ENCODE results near the gene FAM181B.
"Not testable (repeated sequence)": the region's sequence is repeated elsewhere in the genome, so short reads cannot be mapped to it uniquely, and the experiment has no call there.

The FAM181B gene

DNA sequence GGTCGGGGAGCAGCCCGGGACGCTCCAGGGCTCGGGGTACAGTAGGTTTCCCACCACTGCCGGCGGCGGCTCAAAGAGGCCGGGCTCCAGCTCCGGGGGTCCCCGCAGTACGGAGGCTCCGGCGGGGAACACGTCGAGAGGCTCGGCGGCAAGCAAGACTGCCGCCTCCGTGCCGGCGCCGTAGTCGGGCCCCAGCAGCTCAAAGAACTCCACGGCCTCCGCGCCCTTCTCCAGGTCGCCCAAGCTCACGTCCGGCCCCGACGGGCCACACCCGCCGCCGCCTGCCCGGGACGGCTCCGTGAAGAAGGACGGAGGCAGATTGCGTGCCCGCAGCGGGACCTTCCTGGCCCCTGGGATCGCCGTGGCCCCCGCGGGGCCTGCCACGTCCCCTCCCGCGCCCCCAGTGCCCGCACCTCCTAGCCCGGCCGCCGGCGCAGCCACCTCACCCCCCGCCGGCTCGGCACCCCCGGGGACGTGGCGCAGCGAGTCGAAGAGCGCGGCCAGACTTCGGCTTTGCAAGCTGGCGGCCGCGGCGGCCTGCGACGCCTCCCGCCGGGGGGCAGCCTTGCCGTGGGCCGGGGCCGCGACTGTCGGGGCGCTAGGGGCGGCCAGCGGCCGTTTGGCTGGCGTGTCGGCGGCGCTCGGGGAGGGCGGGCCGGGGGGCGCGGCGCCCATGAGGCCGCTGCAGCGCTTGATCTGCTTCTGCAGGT, 775 bp downstream of the FAM181B start:
- DNase-seq (ENCODE audit: low read depth in 3 of 3, low spot score in 1 of 3), result no peak

- DNase-seq (ENCODE audit: low read depth in 3 of 3, low spot score in 1 of 3), result no peak
Measured at GRCh38 chr11:82732348-82732733, 1.3 kb downstream of the FAM181B start.

- DNase-seq (ENCODE audit: low read depth in 3 of 3, low spot score in 1 of 3), result no peak
Measured at GRCh38 chr11:82731691-82732277, 1.9 kb downstream of the FAM181B start.

GRCh38 chr11:82730754-82731153, 2.9 kb downstream of the FAM181B start:
- no peak for DNase-seq (ENCODE audit: low read depth in 3 of 3, low spot score in 1 of 3)

- DNase-seq (ENCODE audit: low read depth in 3 of 3, low spot score in 1 of 3), result no peak
Measured at GRCh38 chr11:82730286-82730685, 3.4 kb downstream of the FAM181B start.

GRCh38 chr11:82724026-82724425, 9.6 kb downstream of the FAM181B start:
- DNase-seq (ENCODE audit: low read depth in 3 of 3, low spot score in 1 of 3), result no peak

- DNase-seq (ENCODE audit: low read depth in 3 of 3, low spot score in 1 of 3), result no peak
Measured at GRCh38 chr11:82722231-82722630, 11.4 kb downstream of the FAM181B start.

DNA sequence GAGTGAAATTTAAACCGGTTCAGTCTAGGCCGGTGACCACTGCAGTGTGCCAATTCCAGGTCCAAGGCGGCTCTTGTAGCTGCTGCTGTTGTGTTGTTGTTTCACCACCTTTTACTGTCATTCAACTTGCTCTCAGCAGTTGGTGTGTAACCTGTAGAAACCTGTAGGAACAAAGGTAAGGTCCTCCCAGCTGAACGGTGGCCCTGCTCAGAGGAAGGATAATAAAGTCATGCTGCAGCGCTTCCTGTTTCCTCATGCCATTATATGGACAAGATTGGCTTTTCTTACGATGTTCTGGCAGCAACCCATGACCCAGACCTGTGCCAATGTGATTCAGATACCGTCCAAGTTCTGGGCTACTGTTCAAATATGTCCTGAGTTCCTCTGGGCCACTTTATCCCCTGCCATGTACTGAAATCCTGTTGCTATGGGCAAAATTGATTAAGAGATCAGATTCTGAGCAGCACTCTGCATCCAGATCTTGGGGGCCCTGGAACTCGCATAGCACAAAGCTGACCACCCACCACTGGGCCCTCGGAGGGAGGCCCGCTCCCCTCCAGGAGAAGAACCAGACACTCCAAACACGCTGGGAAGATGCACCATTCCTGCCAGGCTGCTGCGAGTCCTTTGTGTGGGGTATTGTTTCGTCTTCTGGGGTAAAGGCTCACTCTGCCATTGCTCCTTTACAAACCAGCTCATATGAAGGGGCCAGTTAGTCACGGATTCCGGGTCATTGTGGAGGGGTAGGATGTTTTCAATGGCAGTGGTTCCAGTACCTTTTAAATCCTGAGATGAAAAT, 13.2 kb downstream of the FAM181B start:
- no peak for DNase-seq (ENCODE audit: low read depth in 3 of 3, low spot score in 1 of 3)

GRCh38 chr11:82719361-82720105, 14.1 kb downstream of the FAM181B start:
- DNase-seq (ENCODE audit: low read depth in 3 of 3, low spot score in 1 of 3), result no peak

DNA sequence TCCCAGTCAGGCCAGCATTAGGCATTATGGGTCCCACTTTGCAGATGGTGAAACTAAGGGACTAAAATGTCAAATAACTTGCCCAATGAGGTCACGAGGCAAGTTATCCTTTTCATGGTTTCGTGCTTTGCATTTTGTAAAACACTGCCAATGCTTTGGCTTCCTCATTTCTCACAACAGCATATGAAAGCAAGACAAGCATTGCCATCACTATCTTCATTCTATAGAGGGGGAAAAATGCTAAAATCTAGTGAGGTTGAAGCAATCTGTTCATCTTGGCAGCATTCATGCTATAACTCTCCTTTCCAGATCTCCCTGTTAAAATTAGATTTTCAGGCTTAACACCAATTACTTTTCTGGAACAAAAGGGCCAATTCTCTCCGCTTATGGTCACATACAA, 14.8 kb downstream of the FAM181B start:
- no peak for DNase-seq (ENCODE audit: low read depth in 3 of 3, low spot score in 1 of 3)

DNA sequence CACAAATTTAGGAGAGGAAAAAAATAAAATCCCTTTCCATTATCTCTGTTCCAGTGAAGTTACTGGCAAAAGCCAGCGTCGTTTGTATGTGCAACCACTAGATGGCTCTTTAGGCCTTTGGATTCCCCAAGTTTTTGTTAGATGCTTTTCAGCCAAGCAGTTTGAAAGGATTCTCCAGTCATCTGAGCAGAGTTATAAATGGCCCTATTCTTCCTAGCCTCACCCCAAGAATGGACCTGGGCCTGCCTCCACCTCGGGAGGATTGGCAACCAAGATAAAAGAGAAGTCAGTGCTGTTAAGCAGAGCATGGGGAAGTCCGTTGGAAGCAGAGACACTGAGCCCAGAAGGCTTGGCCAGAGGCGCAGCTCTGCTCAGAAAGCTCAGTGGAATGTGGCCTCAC, 15.4 kb downstream of the FAM181B start:
- no peak for DNase-seq (ENCODE audit: low read depth in 3 of 3, low spot score in 1 of 3)

DNA sequence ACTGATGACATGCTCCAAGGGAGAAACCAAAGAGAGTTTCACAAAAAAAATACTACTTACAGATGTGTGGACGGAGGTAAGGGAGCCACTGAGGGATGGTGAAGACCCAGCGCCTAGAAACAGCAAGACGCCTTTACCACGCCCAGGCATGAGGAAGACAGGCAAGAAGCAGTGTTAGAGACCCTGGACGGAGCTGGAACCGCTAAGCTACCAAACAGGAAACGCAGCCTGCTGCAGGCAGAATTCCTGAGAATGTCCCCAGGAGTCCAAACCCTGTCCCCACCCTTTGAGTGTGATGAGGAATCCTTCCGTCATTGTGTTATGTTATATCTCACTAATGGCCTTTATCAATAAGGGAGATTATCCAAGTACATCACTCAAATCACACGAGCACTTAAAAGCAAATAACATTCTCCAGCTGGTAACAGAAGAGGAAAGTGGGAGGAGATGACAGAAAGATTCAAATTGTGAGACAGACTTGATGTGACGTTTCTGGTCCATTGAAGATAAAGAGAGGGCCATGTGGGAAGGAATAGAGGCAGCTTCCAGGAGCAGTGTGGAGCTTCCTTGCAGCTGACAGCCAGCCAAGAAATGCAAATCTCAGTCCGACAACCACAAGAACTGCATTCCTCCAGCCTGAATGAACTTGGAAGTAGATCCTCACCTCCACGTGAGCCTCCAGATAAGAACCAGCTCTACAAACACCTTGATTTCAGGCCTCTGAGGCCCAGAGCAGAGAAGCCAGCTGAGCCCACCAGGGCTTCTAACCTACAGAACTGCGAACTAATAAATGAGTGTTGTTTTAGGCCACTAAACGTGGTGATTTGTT, 19.1 kb downstream of the FAM181B start:
- DNase-seq (ENCODE audit: low read depth in 3 of 3, low spot score in 1 of 3), result no peak

DNA sequence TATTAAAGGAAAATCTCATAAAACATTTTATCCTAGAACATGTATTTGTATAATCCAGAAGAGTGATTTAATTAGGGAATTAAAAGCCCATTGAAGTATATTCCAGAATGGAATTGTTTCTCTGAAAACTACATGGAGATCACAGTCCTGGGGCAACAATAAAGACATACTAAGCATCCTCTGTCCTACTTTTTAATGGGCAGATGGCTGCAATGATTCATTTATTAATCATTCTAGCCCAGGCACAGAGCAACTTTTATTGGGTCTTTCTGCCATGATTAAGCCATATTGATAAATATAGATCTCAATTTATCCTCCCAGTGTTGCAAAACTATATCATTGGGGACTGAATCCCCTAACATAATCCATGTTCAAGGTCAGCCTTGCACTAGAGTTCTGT, 22.0 kb downstream of the FAM181B start:
- DNase-seq (ENCODE audit: low read depth in 3 of 3, low spot score in 1 of 3), result no peak

GRCh38 chr11:82703796-82704195, 29.9 kb downstream of the FAM181B start:
- DNase-seq (ENCODE audit: low read depth in 3 of 3, low spot score in 1 of 3), result no peak

DNA sequence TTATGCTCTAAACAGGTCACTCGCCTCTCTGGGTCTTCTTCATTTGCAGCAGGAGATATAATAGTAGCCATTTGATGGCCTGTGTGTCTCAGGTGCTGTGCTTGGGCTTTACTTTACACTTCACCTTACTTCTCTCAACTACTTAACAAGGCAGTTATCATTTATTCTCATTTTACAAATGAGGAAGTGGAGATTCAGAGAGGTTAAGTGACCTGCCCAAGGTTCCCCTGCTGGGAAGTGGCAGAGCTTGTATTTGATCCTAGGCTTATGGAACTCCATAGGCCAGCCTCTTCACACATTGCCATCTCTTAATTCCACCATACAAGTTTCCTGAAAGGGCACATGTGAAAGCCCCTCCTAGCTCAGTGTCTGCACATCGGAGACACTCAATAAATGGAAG, 30.4 kb downstream of the FAM181B start:
- no peak for DNase-seq (ENCODE audit: low read depth in 3 of 3, low spot score in 1 of 3)

DNA sequence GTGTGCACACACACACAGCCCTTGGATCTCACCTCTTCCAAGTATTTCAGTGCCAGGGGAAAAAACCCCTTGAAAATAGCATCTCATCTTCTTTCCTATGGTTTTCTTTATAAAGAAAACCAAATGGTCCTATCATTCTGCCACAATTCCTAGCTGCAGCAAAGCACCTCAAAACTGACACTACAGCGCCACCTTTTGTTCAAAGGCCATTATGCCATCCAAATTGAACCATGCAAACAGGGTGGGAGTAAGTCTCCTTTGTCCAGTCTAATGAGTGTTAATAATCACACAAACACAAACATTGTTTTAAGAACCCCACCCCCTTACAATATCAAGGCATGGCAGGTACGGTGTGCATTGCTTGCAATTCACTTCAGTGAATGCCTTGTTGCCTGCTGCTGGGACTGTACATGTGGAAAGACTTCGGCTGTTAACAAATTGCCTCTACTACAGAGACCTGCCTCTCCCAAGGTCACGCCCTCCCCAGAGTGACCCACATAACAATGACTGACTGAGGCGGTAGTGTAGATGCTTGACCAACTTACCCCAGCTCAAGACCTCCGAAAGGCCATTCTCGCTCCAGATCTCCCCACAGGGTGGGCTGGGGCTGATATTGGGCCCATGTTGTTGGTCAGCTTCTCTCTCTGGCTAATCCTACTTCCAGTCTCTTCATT, 31.7 kb downstream of the FAM181B start:
- DNase-seq (ENCODE audit: low read depth in 3 of 3, low spot score in 1 of 3), result no peak

GRCh38 chr11:82698576-82699352, 34.9 kb downstream of the FAM181B start:
- no peak for DNase-seq (ENCODE audit: low read depth in 3 of 3, low spot score in 1 of 3)

DNA sequence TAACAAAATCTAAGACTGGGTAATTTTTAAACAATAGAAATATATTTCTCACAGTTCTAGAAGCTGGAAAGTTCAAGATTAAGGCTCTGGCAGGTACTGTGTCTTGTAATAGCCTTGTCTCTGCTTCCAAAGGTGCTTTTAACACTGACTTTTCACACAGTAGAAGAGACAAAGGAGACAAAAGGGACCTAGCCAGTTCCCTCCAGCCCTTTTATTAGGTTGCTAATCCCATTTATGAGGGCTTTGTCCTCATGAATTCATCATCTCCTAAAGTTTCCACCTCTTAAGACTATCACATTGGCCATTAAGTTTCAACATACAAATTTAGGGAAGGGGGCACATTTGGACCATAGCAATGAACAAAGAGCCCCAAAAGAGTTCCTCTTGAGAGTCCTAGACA, 40.7 kb downstream of the FAM181B start:
- no peak for DNase-seq (ENCODE audit: low read depth in 3 of 3, low spot score in 1 of 3)

GRCh38 chr11:82689347-82689746, 44.3 kb downstream of the FAM181B start:
- DNase-seq (ENCODE audit: low read depth in 3 of 3, low spot score in 1 of 3), result not testable (repeated sequence)
